K562 (cell line): ENCODE data around the gene SYF2. TPM values are rescaled to one million over a fixed set of nuclear protein-coding genes. Genes with fewer than 3 reads are reported as not detected.

Experiments
- ATAC-seq: fragments of 200-7000 bp; cut with Tn5 transposase; 3 replicates; pipeline ENCODE4 v1.9.1; 2020; ENCODE audit warnings: moderate library complexity
- BruUV-seq: library from RNA; stranded (reverse); fragments of 400-500 nt; replicated peaks from 2 replicates; lab custom pipeline; 2021; lab: Mats Ljungman, UMichigan
- CTCF ChIA-PET: fragments of 300-600 bp; formaldehyde crosslinking; extraction: SDS; loops from one replicate; lab custom pipeline; 2021; ENCODE audit warnings: low intra/inter-chr PET ratio; lab: Yijun Ruan, JAX
- POLR2A ChIA-PET: fragments of 300-600, 350-650 bp; sonication (Branson Sonifier 250); formaldehyde crosslinking; extraction: SDS; loops from one replicate; lab custom pipeline; 2021; ENCODE audit warnings: antibody characterized with exemption, inconsistent platforms; lab: Yijun Ruan, JAX
- DNase-seq, 4 experiments: peaks; one replicate each; pipeline versions ENCODE4 v3.0.0 to v3.0.0-alpha.2; 2011 to 2018; ENCODE audit warnings: low spot score in 3 of 4, mixed read lengths in 3 of 4; ENCODE audit errors: extremely low read depth in 1 of 4
- FAIRE-seq: peaks from 2 replicates; lab custom pipeline; 2011; peaks lifted over from hg19 to GRCh38; lab: Jason Lieb, UNC
- H2AFZ ChIP-seq: 2 replicates; pipeline ENCODE4 v1.6.0; 2011; ENCODE audit warnings: low read depth, low read length, control low read depth, inconsistent platforms
- H3K27ac ChIP-seq: fragments of 200-600 bp; 3 replicates; pipeline ENCODE4 v1.8.0; 2011; ENCODE audit warnings: low read depth, mild to moderate bottlenecking, control low read depth, inconsistent platforms, low read length, moderate library complexity, mixed read lengths; ENCODE audit errors: extremely low read depth
- H3K27me3 ChIP-seq, 2 experiments: fragments of 300-600 bp in 1 of 2; 2 replicates in 1 of 2; 3 replicates in 1 of 2; pipeline versions ENCODE4 v1.6.0 to v1.8.0; 2011; ENCODE audit warnings: inconsistent platforms in 2 of 2, low read length in 2 of 2, mild to moderate bottlenecking in 1 of 2, mixed read lengths in 1 of 2, moderate library complexity in 1 of 2; ENCODE audit not compliant: control insufficient read depth in 2 of 2, insufficient read depth in 2 of 2
- H3K36me3 ChIP-seq: fragments of 300-600 bp; 3 replicates; pipeline ENCODE4 v1.8.0; 2011; ENCODE audit warnings: mild to moderate bottlenecking, low read length, inconsistent platforms; ENCODE audit not compliant: control insufficient read depth, insufficient read depth
- H3K4me1 ChIP-seq, 2 experiments: fragments of 200-600 bp in 1 of 2; replicated peaks in 1 of 2; 2 replicates in 1 of 2; 3 replicates in 1 of 2; pipeline versions ENCODE4 v1.5.1 to v1.8.0; 2011; ENCODE audit warnings: inconsistent platforms in 2 of 2, low read length in 2 of 2, mild to moderate bottlenecking in 1 of 2, mixed read lengths in 1 of 2, moderate library complexity in 1 of 2; ENCODE audit not compliant: control insufficient read depth in 2 of 2, insufficient read depth in 2 of 2
- H3K4me2 ChIP-seq: 2 replicates; pipeline ENCODE4 v1.6.1; 2011; ENCODE audit warnings: low read length, control low read depth, inconsistent platforms, mixed read lengths; ENCODE audit not compliant: insufficient read depth
- H3K4me3 ChIP-seq: fragments of 200-600 bp; sonication (generic), shearing (Covaris generic); 2 replicates; pipeline ENCODE4 v1.5.1; 2016; ENCODE audit warnings: control low read depth, inconsistent platforms
- H3K79me2 ChIP-seq: fragments of 200-600 bp; 3 replicates; pipeline ENCODE4 v1.8.0; 2011; ENCODE audit warnings: low read length, inconsistent platforms; ENCODE audit not compliant: control insufficient read depth, insufficient read depth
- H3K9ac ChIP-seq, 2 experiments: 2 replicates each; pipeline versions ENCODE4 v1.6.0 to v1.6.1; 2011; ENCODE audit warnings: low read depth in 2 of 2, low read length in 2 of 2, control low read depth in 1 of 2, inconsistent platforms in 1 of 2, mild to moderate bottlenecking in 1 of 2, mixed read lengths in 1 of 2; ENCODE audit not compliant: insufficient read depth in 1 of 2
- H3K9me1 ChIP-seq: one replicate; pipeline ENCODE4 v1.6.0; 2011; ENCODE audit warnings: inconsistent platforms, mild to moderate bottlenecking, low read length, moderate library complexity; ENCODE audit not compliant: control insufficient read depth, insufficient read depth
- H3K9me3 ChIP-seq: replicated peaks from 2 replicates; pipeline ENCODE4 v1.5.1; 2011; ENCODE audit warnings: low read depth, low read length, inconsistent platforms; ENCODE audit not compliant: control insufficient read depth, insufficient read depth
- H4K20me1 ChIP-seq: replicated peaks from 2 replicates; pipeline ENCODE4 v1.6.1; 2011; ENCODE audit warnings: low read length, inconsistent platforms, mixed read lengths; ENCODE audit not compliant: control insufficient read depth, insufficient read depth
- E2F4 ChIP-seq: sonication (generic); formaldehyde crosslinking; IDR thresholded peaks from 2 replicates; pipeline ENCODE4 v1.8.0; 2022; ENCODE audit warnings: mild to moderate bottlenecking, low read depth, missing genetic modification reagents
- ETV5 ChIP-seq: sonication (generic); formaldehyde crosslinking; IDR thresholded peaks from 2 replicates; pipeline ENCODE4 v1.4.0; 2020; ENCODE audit warnings: low read depth, mild to moderate bottlenecking, missing genetic modification reagents
- FOXJ2 ChIP-seq: fragments of 200-800 bp; sonication (Bioruptor generic); IDR thresholded peaks from 2 replicates; pipeline ENCODE4 v1.6.1; 2016; ENCODE audit warnings: missing genetic modification characterization, missing compliant biosample characterization
- HNRNPH1 ChIP-seq: fragments of 200-400 bp; formaldehyde crosslinking; optimal IDR thresholded peaks from 2 replicates; pipeline ENCODE3; 2017; ENCODE audit warnings: low read depth, mild to moderate bottlenecking, low read length, moderate library complexity
- ILF3 ChIP-seq: fragments of 450-650 bp; IDR thresholded peaks from 2 replicates; pipeline ENCODE4 v1.6.1; 2018; ENCODE audit warnings: antibody characterized with exemption, mild to moderate bottlenecking, moderate library complexity, borderline replicate concordance
- SPI1 ChIP-seq: IDR thresholded peaks from 2 replicates; pipeline ENCODE4 v1.6.1; 2011; ENCODE audit warnings: low read depth, low read length, control low read depth, borderline replicate concordance
- TCF7L2 ChIP-seq: fragments of 150-350 bp; IDR thresholded peaks from 2 replicates; pipeline ENCODE4 v1.6.1; 2016; ENCODE audit warnings: low read depth, mild to moderate bottlenecking, low read length, moderate library complexity
- ZNF717 ChIP-seq: fragments of 250-450 bp; sonication (Bioruptor Pico); IDR thresholded peaks from 2 replicates; pipeline ENCODE4 v1.5.0; 2021
- WGBS: fragments of 100-300 bp; shearing (Covaris generic); methylation state at CpG from one replicate; pipeline ENCODE4 v1.1.6; 2016; ENCODE audit warnings: low coverage, mixed read lengths; ENCODE audit not compliant: insufficient coverage; ENCODE audit errors: missing lambda C conversion rate; 5-methylcytosine and 5-hydroxymethylcytosine counted together
- in situ Hi-C: fragments of 300-500 bp; cut with MboI; formaldehyde crosslinking; loops from 4 replicates; pipeline ENCODE4 v1.15.0; 2018; ENCODE audit warnings: inconsistent platforms, mixed read lengths
- intact Hi-C: fragments of 100-400 bp; cut with micrococcal nuclease; formaldehyde crosslinking; loops from 2 replicates; pipeline ENCODE4 v1.14.2; 2022
- polyA plus RNA-seq, 8 experiments: library from polyadenylated mRNA; depleted of rRNA in 4 of 8; stranded (reverse) in 5 of 8; unstranded in 3 of 8; fragments of >200 nt; fragmentation: Nextera tagmentation in 2 of 8; fragmentation: Illumina TruSeq in 1 of 8; extraction: Ambion mirVana in 2 of 8; extraction: Trizol in 1 of 8; gene quantifications; 2 replicates each; pipeline versions ENCODE4 v1.2.1 to v1.2.3, GENCODE V29; 2011 to 2014; ENCODE audit warnings: inconsistent platforms in 1 of 8, missing spikeins in 1 of 8
- total RNA-seq, 7 experiments: library from RNA; depleted of rRNA in 6 of 7; stranded (reverse); fragments of >200 nt in 6 of 7; fragmentation: Illumina TruSeq in 2 of 7; extraction: Trizol in 2 of 7; gene quantifications; 2 replicates each; pipeline versions ENCODE4 v1.2.1 to v1.2.3, GENCODE V29; 2011 to 2021; ENCODE audit warnings: low replicate concordance in 1 of 7

Gene SYF2
- total and polyA plus RNA-seq, 9 of the 15 experiments (the other 6 are each of a cell fraction or from before 2014, with no cell fraction given), result 20.9 to 69.0 (median 43.2) TPM

- H3K4me2 ChIP-seq, result no peak overlapping the region
- ATAC-seq (no peak), DNase-seq (no peak), FAIRE-seq (no peak)
- no peaks in the 10 kb centered on the region for H3K79me2 ChIP-seq
- no peaks in the 10 kb centered on the region for H3K9me1 ChIP-seq
- H3K27ac ChIP-seq, result no peak overlapping the region
- H3K27me3 ChIP-seq, result peaks cover 38 to 67% of the 10 kb centered on the region in 2 experiments
- no peaks in the 10 kb centered on the region for H3K9me3 ChIP-seq
- no peaks in the 10 kb centered on the region for H4K20me1 ChIP-seq
- CTCF ChIA-PET, result no interaction called here
- POLR2A ChIA-PET, result interaction anchor here (0.6 kb wide), 1 partner anchor 322 kb away, joined by 3 read pairs; no protein-coding TSS in a partner anchor
- no peak overlapping the region for H2AFZ ChIP-seq
- no peak overlapping the region for H3K4me3 ChIP-seq
- H3K9ac ChIP-seq, result peak overlapping the region in 1 of 2 experiments; percentile 60; a peak in 1 of 4 replicates
- intact Hi-C loops (no loop called here), in situ Hi-C loops (no loop called here)
- 9% methylated on average over 13 of the region's 13 CpGs for WGBS
- TF ChIP-seq ETV5, result no peak
- TF ChIP-seq HNRNPH1, result no peak
- TF ChIP-seq ILF3, result no peak
- no peak for TF ChIP-seq FOXJ2 (tag)
- TF ChIP-seq ZNF717 (CRISPR knock-in tag), result no peak
- TF ChIP-seq SPI1, result 0 out of 2 replicates have a peak, but pooled peaks have one; percentile 7
- TF ChIP-seq TCF7L2, result no peak
- no peak for TF ChIP-seq E2F4
- BruUV-seq, result no TSS peak
- no peaks in the 10 kb centered on the region for H3K36me3 ChIP-seq
- H3K4me1 ChIP-seq, result peaks cover 0 to 5% of the 10 kb centered on the region in 2 experiments; a peak in 1 of 5 replicates
Observed at GRCh38 chr1:25184001-25184762, 48.1 kb downstream of the SYF2 start.
